ENCODE data around the gene ABCB8. TPM values are rescaled to one million over a fixed set of nuclear protein-coding genes. Genes with fewer than 3 reads are reported as not detected.

Gene ABCB8
- total and polyA plus RNA-seq, 9 of the 15 experiments (the other 6 are each of a cell fraction or from before 2014, with no cell fraction given) = 7.6 to 106 (median 36.3) TPM

DNA sequence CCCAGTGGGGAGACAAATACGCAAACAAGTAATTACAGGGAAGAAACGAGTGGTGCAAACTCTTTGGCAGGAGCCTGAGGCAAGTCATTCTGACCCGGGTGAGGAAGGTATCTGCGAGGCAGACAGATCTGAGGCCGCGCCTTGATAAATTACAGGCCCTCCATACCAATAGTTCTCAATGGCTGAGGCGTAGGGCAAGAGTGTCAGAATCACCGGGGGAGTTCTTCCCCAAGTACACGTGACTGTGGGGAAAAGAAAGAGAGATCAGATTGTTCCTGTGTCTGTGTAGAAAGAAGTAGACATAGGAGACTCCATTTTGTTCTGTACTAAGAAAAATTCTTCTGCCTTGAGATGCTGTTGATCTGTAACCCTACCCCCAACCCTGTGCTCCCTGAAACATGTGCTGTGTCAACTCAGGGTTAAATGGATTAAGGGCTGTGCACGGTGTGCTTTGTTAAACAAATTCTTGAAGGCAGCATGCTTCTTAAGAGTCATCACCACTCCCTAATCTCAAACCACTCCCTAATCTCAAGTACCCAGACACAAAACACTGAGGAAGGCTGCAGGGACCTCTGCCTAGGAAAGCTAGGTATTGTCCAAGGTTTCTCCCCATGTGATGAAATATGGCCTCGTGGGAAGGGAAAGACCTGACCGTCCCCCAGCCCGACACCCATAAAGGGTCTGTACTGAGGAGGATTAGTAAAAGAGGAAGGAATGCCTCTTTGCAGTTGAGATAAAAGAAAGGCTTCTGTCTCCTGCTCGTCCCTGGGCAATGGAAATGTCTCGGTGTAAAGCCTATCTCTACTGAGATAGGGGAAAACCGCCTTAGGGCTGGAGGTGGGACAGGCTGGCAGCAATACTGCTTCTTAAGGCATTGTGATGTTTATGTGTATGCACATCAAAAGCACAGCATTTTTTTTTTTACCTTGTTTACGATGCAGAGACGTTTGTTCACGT is 1.2 kb upstream of the ABCB8 start (continued):
- 0 out of 2 replicates have a peak, but pooled peaks have one; percentile 40 for TF ChIP-seq POLR2AphosphoS5 (IDR thresholded peaks at IDR 0.05; ENCODE audit: control insufficient read depth, insufficient read depth, low read depth, low read length)
- TF ChIP-seq ZNF175 (CRISPR knock-in tag; IDR thresholded peaks at IDR 0.05; ENCODE audit: low read depth) = peak; percentile 96
- TF ChIP-seq RCOR1 (IDR thresholded peaks at IDR 0.05; ENCODE audit: borderline replicate concordance in 1 of 2, low read depth in 2 of 2, low read length in 2 of 2) = peak; percentile 19 to 61; a peak in 3 of 4 replicates
- TF ChIP-seq, protein P1, sequence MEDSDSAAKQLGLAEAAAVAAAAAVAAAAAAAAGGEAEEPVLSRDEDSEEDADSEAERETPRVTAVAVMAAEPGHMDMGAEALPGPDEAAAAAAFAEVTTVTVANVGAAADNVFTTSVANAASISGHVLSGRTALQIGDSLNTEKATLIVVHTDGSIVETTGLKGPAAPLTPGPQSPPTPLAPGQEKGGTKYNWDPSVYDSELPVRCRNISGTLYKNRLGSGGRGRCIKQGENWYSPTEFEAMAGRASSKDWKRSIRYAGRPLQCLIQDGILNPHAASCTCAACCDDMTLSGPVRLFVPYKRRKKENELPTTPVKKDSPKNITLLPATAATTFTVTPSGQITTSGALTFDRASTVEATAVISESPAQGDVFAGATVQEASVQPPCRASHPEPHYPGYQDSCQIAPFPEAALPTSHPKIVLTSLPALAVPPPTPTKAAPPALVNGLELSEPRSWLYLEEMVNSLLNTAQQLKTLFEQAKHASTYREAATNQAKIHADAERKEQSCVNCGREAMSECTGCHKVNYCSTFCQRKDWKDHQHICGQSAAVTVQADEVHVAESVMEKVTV (CRISPR knock-in tag; IDR thresholded peaks at IDR 0.05) = 0 out of 2 replicates have a peak, but pooled peaks have one; percentile 47
- TF ChIP-seq JUND (IDR thresholded peaks at IDR 0.05; ENCODE audit: borderline replicate concordance, low read depth, low read length) = peak; percentile 7; the same call in 1 of the 2 replicates
- peak; percentile 82; the same call in 2 of the 3 replicates for TF ChIP-seq JUND (tag; IDR thresholded peaks at IDR 0.05; ENCODE audit: borderline replicate concordance, low read depth, low read length)
- peak; percentile 94 for TF ChIP-seq GATAD2A (IDR thresholded peaks at IDR 0.05)
- TF ChIP-seq ZNF766 (CRISPR knock-in tag; conservative IDR thresholded peaks at IDR 0.05) = peak; percentile 93
- TF ChIP-seq, protein P2, sequence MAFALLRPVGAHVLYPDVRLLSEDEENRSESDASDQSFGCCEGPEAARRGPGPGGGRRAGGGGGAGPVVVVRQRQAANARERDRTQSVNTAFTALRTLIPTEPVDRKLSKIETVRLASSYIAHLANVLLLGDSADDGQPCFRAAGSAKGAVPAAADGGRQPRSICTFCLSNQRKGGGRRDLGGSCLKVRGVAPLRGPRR (CRISPR knock-in tag; IDR thresholded peaks at IDR 0.05) = peak; percentile 91; the same call in 1 of the 2 replicates
- TF ChIP-seq ATF7 (IDR thresholded peaks at IDR 0.05) = peak; percentile 64; the same call in 1 of the 2 replicates
- peak; percentile 98 for TF ChIP-seq SMAD4 (CRISPR knock-in tag; conservative IDR thresholded peaks at IDR 0.05)
- TF ChIP-seq YY1 (IDR thresholded peaks at IDR 0.05; ENCODE audit: borderline replicate concordance in 1 of 3, control insufficient read depth in 1 of 3, extremely low read depth in 1 of 3, insufficient read depth in 3 of 3, insufficient read length in 1 of 3, insufficient replicate concordance in 2 of 3, low read depth in 1 of 3, low read length in 2 of 3) = peak in 1 of 3 experiments; percentile 49
- TF ChIP-seq, protein P3, sequence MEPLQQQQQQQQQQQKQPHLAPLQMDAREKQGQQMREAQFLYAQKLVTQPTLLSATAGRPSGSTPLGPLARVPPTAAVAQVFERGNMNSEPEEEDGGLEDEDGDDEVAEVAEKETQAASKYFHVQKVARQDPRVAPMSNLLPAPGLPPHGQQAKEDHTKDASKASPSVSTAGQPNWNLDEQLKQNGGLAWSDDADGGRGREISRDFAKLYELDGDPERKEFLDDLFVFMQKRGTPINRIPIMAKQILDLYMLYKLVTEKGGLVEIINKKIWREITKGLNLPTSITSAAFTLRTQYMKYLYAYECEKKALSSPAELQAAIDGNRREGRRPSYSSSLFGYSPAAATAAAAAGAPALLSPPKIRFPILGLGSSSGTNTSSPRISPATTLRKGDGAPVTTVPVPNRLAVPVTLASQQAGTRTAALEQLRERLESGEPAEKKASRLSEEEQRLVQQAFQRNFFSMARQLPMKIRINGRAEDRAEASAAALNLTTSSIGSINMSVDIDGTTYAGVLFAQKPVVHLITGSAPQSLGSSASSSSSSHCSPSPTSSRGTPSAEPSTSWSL (CRISPR knock-in tag; IDR thresholded peaks at IDR 0.05; ENCODE audit: borderline replicate concordance) = peak; percentile 52; the same call in 1 of the 2 replicates
- peak; percentile 22; the same call in 1 of the 2 replicates for TF ChIP-seq C11orf30 (IDR thresholded peaks at IDR 0.05; ENCODE audit: low read depth)
- TF ChIP-seq CHD4 (IDR thresholded peaks at IDR 0.05; ENCODE audit: insufficient read depth, insufficient replicate concordance, low read depth, low read length, poor library complexity, severe bottlenecking) = peak; percentile 89
- TF ChIP-seq, protein P4, sequence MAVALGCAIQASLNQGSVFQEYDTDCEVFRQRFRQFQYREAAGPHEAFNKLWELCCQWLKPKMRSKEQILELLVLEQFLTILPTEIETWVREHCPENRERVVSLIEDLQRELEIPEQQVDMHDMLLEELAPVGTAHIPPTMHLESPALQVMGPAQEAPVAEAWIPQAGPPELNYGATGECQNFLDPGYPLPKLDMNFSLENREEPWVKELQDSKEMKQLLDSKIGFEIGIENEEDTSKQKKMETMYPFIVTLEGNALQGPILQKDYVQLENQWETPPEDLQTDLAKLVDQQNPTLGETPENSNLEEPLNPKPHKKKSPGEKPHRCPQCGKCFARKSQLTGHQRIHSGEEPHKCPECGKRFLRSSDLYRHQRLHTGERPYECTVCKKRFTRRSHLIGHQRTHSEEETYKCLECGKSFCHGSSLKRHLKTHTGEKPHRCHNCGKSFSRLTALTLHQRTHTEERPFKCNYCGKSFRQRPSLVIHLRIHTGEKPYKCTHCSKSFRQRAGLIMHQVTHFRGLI (CRISPR knock-in tag; IDR thresholded peaks at IDR 0.05) = peak; percentile 94
- peak; percentile 70 to 74 for TF ChIP-seq FOXK2 (conservative IDR thresholded peaks at IDR 0.05 in 1 of 2, IDR thresholded peaks at IDR 0.05 in 1 of 2; ENCODE audit: low read depth in 2 of 2)
- peak; percentile 59 for TF ChIP-seq EP300 (IDR thresholded peaks at IDR 0.05; ENCODE audit: low read length)
- 0 out of 2 replicates have a peak, but pooled peaks have one; percentile 26 for TF ChIP-seq ZNF707 (CRISPR knock-in tag; conservative IDR thresholded peaks at IDR 0.05)

Measured in K562 (cell line).